ENCODE results near the gene TIMP2. TPM values are rescaled to one million over a fixed set of nuclear protein-coding genes. Genes with fewer than 3 reads are reported as not detected.

Gene TIMP2
- polyA plus RNA-seq, 1 donor from 2014 or later, result 25.6 TPM

- Histone ChIP-seq H3K4me2 (ENCODE audit: low read length) (no peak overlapping the region), H3K79me2 (replicated peaks; ENCODE audit: insufficient read depth, low read length) (no peaks in the 10 kb centered on the region), H3K4me3 (ENCODE audit: low read length) (no peak overlapping the region), H3K9ac (ENCODE audit: low read length) (no peak overlapping the region), H3K9me3 (ENCODE audit: low read length) (no peaks in the 10 kb centered on the region), H3K36me3 (ENCODE audit: insufficient read depth, low read length) (no peaks in the 10 kb centered on the region), H3K27ac (ENCODE audit: low read length) (no peak overlapping the region), H3K27me3 (ENCODE audit: insufficient read depth, low read depth, low read length) (no peaks in the 10 kb centered on the region), H2AFZ (ENCODE audit: low read depth, low read length) (no peak overlapping the region), H3F3A (ENCODE audit: insufficient read depth, low read length, poor library complexity, severe bottlenecking) (no peaks in the 10 kb centered on the region), H3K9me2 (ENCODE audit: insufficient read depth, low read length) (no peaks in the 10 kb centered on the region), H4K20me1 (ENCODE audit: insufficient read depth) (no peaks in the 10 kb centered on the region)
- TF ChIP-seq POLR2AphosphoS5 (IDR thresholded peaks at IDR 0.05) (no peak), RAD21 (conservative IDR thresholded peaks at IDR 0.05) (no peak), TAF1 (IDR thresholded peaks at IDR 0.05; ENCODE audit: low read depth) (no peak), SMC3 (conservative IDR thresholded peaks at IDR 0.05; ENCODE audit: poor library complexity) (no peak), MXI1 (conservative IDR thresholded peaks at IDR 0.05; ENCODE audit: poor library complexity, severe bottlenecking) (no peak), EZH2 (IDR thresholded peaks at IDR 0.05; ENCODE audit: borderline replicate concordance, insufficient read depth, low read length, poor library complexity, severe bottlenecking) (no peak), EP300 (conservative IDR thresholded peaks at IDR 0.05; ENCODE audit: poor library complexity, severe bottlenecking) (no peak)
- TF ChIP-seq, protein P1, sequence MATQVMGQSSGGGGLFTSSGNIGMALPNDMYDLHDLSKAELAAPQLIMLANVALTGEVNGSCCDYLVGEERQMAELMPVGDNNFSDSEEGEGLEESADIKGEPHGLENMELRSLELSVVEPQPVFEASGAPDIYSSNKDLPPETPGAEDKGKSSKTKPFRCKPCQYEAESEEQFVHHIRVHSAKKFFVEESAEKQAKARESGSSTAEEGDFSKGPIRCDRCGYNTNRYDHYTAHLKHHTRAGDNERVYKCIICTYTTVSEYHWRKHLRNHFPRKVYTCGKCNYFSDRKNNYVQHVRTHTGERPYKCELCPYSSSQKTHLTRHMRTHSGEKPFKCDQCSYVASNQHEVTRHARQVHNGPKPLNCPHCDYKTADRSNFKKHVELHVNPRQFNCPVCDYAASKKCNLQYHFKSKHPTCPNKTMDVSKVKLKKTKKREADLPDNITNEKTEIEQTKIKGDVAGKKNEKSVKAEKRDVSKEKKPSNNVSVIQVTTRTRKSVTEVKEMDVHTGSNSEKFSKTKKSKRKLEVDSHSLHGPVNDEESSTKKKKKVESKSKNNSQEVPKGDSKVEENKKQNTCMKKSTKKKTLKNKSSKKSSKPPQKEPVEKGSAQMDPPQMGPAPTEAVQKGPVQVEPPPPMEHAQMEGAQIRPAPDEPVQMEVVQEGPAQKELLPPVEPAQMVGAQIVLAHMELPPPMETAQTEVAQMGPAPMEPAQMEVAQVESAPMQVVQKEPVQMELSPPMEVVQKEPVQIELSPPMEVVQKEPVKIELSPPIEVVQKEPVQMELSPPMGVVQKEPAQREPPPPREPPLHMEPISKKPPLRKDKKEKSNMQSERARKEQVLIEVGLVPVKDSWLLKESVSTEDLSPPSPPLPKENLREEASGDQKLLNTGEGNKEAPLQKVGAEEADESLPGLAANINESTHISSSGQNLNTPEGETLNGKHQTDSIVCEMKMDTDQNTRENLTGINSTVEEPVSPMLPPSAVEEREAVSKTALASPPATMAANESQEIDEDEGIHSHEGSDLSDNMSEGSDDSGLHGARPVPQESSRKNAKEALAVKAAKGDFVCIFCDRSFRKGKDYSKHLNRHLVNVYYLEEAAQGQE (IDR thresholded peaks at IDR 0.05; ENCODE audit: borderline replicate concordance), result no peak
- TF ChIP-seq, protein P2, sequence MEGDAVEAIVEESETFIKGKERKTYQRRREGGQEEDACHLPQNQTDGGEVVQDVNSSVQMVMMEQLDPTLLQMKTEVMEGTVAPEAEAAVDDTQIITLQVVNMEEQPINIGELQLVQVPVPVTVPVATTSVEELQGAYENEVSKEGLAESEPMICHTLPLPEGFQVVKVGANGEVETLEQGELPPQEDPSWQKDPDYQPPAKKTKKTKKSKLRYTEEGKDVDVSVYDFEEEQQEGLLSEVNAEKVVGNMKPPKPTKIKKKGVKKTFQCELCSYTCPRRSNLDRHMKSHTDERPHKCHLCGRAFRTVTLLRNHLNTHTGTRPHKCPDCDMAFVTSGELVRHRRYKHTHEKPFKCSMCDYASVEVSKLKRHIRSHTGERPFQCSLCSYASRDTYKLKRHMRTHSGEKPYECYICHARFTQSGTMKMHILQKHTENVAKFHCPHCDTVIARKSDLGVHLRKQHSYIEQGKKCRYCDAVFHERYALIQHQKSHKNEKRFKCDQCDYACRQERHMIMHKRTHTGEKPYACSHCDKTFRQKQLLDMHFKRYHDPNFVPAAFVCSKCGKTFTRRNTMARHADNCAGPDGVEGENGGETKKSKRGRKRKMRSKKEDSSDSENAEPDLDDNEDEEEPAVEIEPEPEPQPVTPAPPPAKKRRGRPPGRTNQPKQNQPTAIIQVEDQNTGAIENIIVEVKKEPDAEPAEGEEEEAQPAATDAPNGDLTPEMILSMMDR (IDR thresholded peaks at IDR 0.05; ENCODE audit: poor library complexity, severe bottlenecking), result no peak
Measured at GRCh38 chr17:78960928-78961327, 35.7 kb upstream of the TIMP2 start.

- Histone ChIP-seq H4K20me1 (ENCODE audit: insufficient read depth) (no peaks in the 10 kb centered on the region), H3K4me3 (ENCODE audit: low read length) (no peak overlapping the region), H3F3A (ENCODE audit: insufficient read depth, low read length, poor library complexity, severe bottlenecking) (no peaks in the 10 kb centered on the region), H3K36me3 (ENCODE audit: insufficient read depth, low read length) (no peaks in the 10 kb centered on the region), H3K9me3 (ENCODE audit: low read length) (no peaks in the 10 kb centered on the region), H3K4me2 (ENCODE audit: low read length) (no peak overlapping the region), H3K27ac (ENCODE audit: low read length) (no peak overlapping the region), H3K27me3 (ENCODE audit: insufficient read depth, low read depth, low read length) (no peaks in the 10 kb centered on the region), H3K9me2 (ENCODE audit: insufficient read depth, low read length) (no peaks in the 10 kb centered on the region), H3K9ac (ENCODE audit: low read length) (no peak overlapping the region), H2AFZ (ENCODE audit: low read depth, low read length) (no peak overlapping the region), H3K79me2 (replicated peaks; ENCODE audit: insufficient read depth, low read length) (no peaks in the 10 kb centered on the region)
- TF ChIP-seq, protein P2 (IDR thresholded peaks at IDR 0.05; ENCODE audit: poor library complexity, severe bottlenecking), result no peak
- TF ChIP-seq TAF1 (IDR thresholded peaks at IDR 0.05; ENCODE audit: low read depth), result no peak
- TF ChIP-seq MXI1 (conservative IDR thresholded peaks at IDR 0.05; ENCODE audit: poor library complexity, severe bottlenecking), result no peak
- TF ChIP-seq RAD21 (conservative IDR thresholded peaks at IDR 0.05), result no peak
- TF ChIP-seq EP300 (conservative IDR thresholded peaks at IDR 0.05; ENCODE audit: poor library complexity, severe bottlenecking), result no peak
- TF ChIP-seq SMC3 (conservative IDR thresholded peaks at IDR 0.05; ENCODE audit: poor library complexity), result no peak
- no peak for TF ChIP-seq EZH2 (IDR thresholded peaks at IDR 0.05; ENCODE audit: borderline replicate concordance, insufficient read depth, low read length, poor library complexity, severe bottlenecking)
- TF ChIP-seq, protein P1 (IDR thresholded peaks at IDR 0.05; ENCODE audit: borderline replicate concordance), result no peak
- no peak for TF ChIP-seq POLR2AphosphoS5 (IDR thresholded peaks at IDR 0.05)
Measured at GRCh38 chr17:78959803-78960202, 34.6 kb upstream of the TIMP2 start.
